ENCODE data around the gene TSPOAP1. TPM values are rescaled to one million over a fixed set of nuclear protein-coding genes. Genes with fewer than 3 reads are reported as not detected.

The TSPOAP1 gene
- total RNA-seq, 1 donor from 2014 or later, result 101 TPM

DNA sequence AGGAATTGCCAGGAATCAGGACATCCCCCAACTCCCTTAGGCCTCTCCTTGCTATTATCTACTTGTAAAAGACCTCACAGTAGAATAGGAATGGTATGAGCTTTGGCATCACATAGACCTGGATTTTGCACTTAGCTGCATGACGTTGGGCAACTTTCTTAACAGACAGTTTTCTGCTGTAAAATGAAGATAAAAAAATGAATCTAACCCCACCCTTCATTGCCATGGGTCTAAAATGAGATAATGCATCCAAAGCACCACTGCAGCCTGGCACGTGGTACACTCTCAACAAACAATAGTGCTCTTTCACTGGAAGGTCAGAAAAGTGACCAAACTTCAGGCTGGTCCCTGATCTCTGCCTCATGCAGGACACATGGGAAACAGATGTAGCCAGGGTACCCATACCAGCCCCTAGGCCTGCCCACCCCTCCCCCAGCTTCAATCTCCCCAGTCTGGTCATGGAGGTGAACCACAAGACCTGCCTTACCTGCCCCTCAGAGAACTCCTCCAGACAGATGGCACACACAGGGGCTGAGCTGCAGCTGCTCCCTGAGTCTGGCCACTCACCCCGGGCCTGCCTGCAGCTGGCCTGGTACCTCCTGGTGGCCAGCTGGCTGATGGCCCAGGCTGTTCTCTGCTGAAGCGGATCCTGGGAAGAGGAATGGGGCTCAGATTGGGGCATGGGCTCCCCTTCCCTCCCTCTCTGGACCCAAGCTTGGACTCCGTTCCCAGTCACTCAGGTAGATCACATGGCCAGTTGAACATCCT, 31.9 kb upstream of the TSPOAP1 start:
- H3K27ac Mint-ChIP-seq, result no peak overlapping the region
- peaks cover 18% of the 10 kb centered on the region for H3K4me1 Mint-ChIP-seq (ENCODE audit: low read depth)
- H3K36me3 Mint-ChIP-seq (ENCODE audit: insufficient read depth), result peaks cover 5% of the 10 kb centered on the region
- no peaks in the 10 kb centered on the region for H3K9me3 Mint-ChIP-seq (ENCODE audit: low read depth)
- no peaks in the 10 kb centered on the region for H3K27me3 Mint-ChIP-seq
- DNase-seq (ENCODE audit: low spot score, unreplicated experiment), result no peak
- TF ChIP-seq CTCF (IDR thresholded peaks at IDR 0.05; ENCODE audit: unreplicated experiment), result no peak
- no peak overlapping the region for H3K4me3 Mint-ChIP-seq (ENCODE audit: low read depth)

DNA sequence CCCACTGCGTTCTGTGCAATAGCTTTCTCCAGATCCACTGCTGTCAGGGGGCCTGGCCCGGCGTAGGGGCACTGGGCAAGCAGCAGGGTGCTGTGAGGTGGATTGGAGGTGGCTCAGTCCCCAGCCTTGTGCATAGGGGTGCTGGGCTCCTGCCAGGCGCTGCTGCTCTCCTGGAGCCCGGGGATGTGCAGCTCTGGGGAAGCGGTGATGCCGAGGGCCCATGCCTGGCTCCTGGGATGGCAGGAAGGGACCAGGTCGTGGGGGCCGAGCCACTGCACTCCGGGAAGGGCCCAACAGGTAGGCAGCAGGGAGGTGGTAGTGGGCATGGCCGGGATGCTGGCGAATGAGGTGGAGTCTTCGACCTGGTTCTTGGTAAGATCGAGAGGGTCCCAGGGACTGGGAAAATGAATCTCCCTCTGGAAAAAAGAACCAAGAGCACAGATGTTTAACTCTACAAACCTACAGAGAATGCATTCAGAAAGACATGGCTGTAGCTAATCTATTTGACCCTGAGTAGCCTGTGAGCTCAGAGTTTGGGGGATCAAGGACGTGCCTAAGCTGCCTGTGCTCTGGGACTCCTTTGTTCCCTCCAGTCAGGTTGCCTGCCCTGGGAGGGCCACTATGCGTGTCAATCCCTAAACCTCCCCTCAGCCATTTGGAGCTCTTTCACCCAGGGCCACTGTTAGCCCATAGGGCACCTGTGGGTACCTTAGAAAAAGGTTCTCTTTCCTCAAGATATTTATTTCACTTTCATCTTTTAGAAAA, 30.0 kb upstream of the TSPOAP1 start:
- no peak overlapping the region for H3K4me3 Mint-ChIP-seq (ENCODE audit: low read depth)
- no peaks in the 10 kb centered on the region for H3K9me3 Mint-ChIP-seq (ENCODE audit: low read depth)
- TF ChIP-seq CTCF (IDR thresholded peaks at IDR 0.05; ENCODE audit: unreplicated experiment), result no peak
- peaks cover 1% of the 10 kb centered on the region for H3K4me1 Mint-ChIP-seq (ENCODE audit: low read depth)
- peaks cover 6% of the 10 kb centered on the region for H3K36me3 Mint-ChIP-seq (ENCODE audit: insufficient read depth)
- no peak for DNase-seq (ENCODE audit: low spot score, unreplicated experiment)
- no peaks in the 10 kb centered on the region for H3K27me3 Mint-ChIP-seq
- no peak overlapping the region for H3K27ac Mint-ChIP-seq

- Mint-ChIP-seq H3K4me1 (ENCODE audit: low read depth) (peaks cover 4% of the 10 kb centered on the region), H3K36me3 (ENCODE audit: insufficient read depth) (peaks cover 6% of the 10 kb centered on the region), H3K4me3 (ENCODE audit: low read depth) (no peak overlapping the region), H3K27me3 (no peaks in the 10 kb centered on the region), H3K27ac (no peak overlapping the region), H3K9me3 (ENCODE audit: low read depth) (no peaks in the 10 kb centered on the region)
- TF ChIP-seq CTCF (IDR thresholded peaks at IDR 0.05; ENCODE audit: unreplicated experiment), result no peak
- no peak for DNase-seq (ENCODE audit: low spot score, unreplicated experiment)
Observed at GRCh38 chr17:58357312-58358297, 29.0 kb upstream of the TSPOAP1 start.

DNA sequence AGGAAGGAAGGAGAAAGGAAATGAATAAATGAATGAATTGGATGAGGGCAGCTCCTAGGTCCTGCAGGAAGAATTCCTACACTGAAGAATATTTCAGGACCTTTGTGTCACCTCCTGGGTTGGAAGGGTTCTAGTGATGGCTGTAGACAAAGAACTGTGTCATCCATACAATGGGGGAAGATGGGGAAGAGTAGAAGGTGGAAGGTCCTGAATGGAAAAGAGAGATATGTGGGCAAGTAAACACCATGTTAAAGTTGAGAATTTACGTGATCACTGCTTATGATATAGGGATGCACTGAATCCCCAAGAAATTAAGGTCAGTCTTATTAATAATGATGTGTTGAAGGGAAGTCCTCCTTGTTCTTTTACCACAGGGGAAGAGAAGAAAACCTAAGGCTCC, 27.6 kb upstream of the TSPOAP1 start:
- Mint-ChIP-seq H3K9me3 (ENCODE audit: low read depth) (no peaks in the 10 kb centered on the region), H3K36me3 (ENCODE audit: insufficient read depth) (peaks cover 5% of the 10 kb centered on the region), H3K4me3 (ENCODE audit: low read depth) (no peak overlapping the region), H3K27me3 (no peaks in the 10 kb centered on the region), H3K4me1 (ENCODE audit: low read depth) (peaks cover 8% of the 10 kb centered on the region), H3K27ac (no peak overlapping the region)
- DNase-seq (ENCODE audit: low spot score, unreplicated experiment), result no peak
- TF ChIP-seq CTCF (IDR thresholded peaks at IDR 0.05; ENCODE audit: unreplicated experiment), result no peak

Measured in progenitor cell of endocrine pancreas (in vitro differentiated cells).